WTC11 (cell line): Measurements from ENCODE around the gene LTBP1. TPM values are rescaled to one million over a fixed set of nuclear protein-coding genes. Genes with fewer than 3 reads are reported as not detected.
A peak's percentile ranks its signal among the peaks of the same experiment; 100 is the strongest.

Experiments
- ATAC-seq: fragments of 200-7000 bp; cut with Tn5 transposase; 2 replicates; pipeline ENCODE4 v1.10.0; 2021; ENCODE audit warnings: mild to moderate bottlenecking, moderate library complexity
- CTCF ChIA-PET: fragments of 300-600 bp; sonication (Branson Sonifier 250); formaldehyde crosslinking; loops from one replicate; lab custom pipeline; 2021; ENCODE audit warnings: antibody characterized with exemption; lab: Charles Lee
- POLR2A ChIA-PET: fragments of 350-600 bp; sonication (Branson Sonifier 250); formaldehyde crosslinking; loops from one replicate; lab custom pipeline; 2021; ENCODE audit warnings: antibody characterized with exemption; lab: Charles Lee
- DNase-seq: peaks from one replicate; pipeline ENCODE4 v3.0.0; 2021; ENCODE audit warnings: low spot score
- H3K27ac Mint-ChIP-seq: 2 replicates; pipeline ENCODE4 v1.8.0; 2021; ENCODE audit warnings: mixed read lengths
- H3K27me3 Mint-ChIP-seq: 2 replicates; pipeline ENCODE4 v1.8.0; 2021; ENCODE audit warnings: low read depth, mild to moderate bottlenecking, moderate library complexity, mixed read lengths
- H3K36me3 Mint-ChIP-seq: 2 replicates; pipeline ENCODE4 v1.8.0; 2021; ENCODE audit warnings: mixed read lengths
- H3K4me1 Mint-ChIP-seq: 2 replicates; pipeline ENCODE4 v1.8.0; 2022; ENCODE audit warnings: mixed read lengths
- H3K4me3 Mint-ChIP-seq: 2 replicates; pipeline ENCODE4 v1.8.0; 2021; ENCODE audit warnings: mild to moderate bottlenecking, moderate library complexity, mixed read lengths
- H3K9me3 Mint-ChIP-seq: 2 replicates; pipeline ENCODE4 v1.8.0; 2021; ENCODE audit warnings: mixed read lengths
- AR ChIP-seq: fragments of 250-450 bp; sonication (Bioruptor Pico); IDR thresholded peaks from 2 replicates; pipeline ENCODE4 v1.9.0; 2021; ENCODE audit warnings: mild to moderate bottlenecking
- ATF1 ChIP-seq: sonication (generic); formaldehyde crosslinking; IDR thresholded peaks from 2 replicates; pipeline ENCODE4 v1.8.1; 2023; ENCODE audit warnings: mild to moderate bottlenecking, moderate library complexity, missing genetic modification reagents
- ATF3 ChIP-seq: sonication (generic); formaldehyde crosslinking; conservative IDR thresholded peaks from 2 replicates; pipeline ENCODE4 v1.8.1; 2022; ENCODE audit warnings: mild to moderate bottlenecking, missing genetic modification reagents
- ATF6 ChIP-seq: sonication (generic); formaldehyde crosslinking; IDR thresholded peaks from 2 replicates; pipeline ENCODE4 v1.8.1; 2023; ENCODE audit warnings: mild to moderate bottlenecking, missing genetic modification reagents
- CDX4 ChIP-seq: fragments of 250-450 bp; sonication (Bioruptor Pico); IDR thresholded peaks from 2 replicates; pipeline ENCODE4 v1.9.0; 2021; ENCODE audit warnings: moderate library complexity, mild to moderate bottlenecking, inconsistent platforms, borderline replicate concordance
- ELF4 ChIP-seq: sonication (generic); formaldehyde crosslinking; IDR thresholded peaks from 2 replicates; pipeline ENCODE4 v1.8.1; 2022; ENCODE audit warnings: low read depth, mild to moderate bottlenecking, moderate library complexity, missing genetic modification reagents
- ETV6 ChIP-seq: sonication (generic); formaldehyde crosslinking; IDR thresholded peaks from 2 replicates; pipeline ENCODE4 v1.8.1; 2022; ENCODE audit warnings: mild to moderate bottlenecking, missing genetic modification reagents
- FOXK1 ChIP-seq: sonication (generic); formaldehyde crosslinking; IDR thresholded peaks from 2 replicates; pipeline ENCODE4 v1.8.0; 2022; ENCODE audit warnings: mild to moderate bottlenecking, moderate library complexity, missing genetic modification reagents
- FOXP4 ChIP-seq: sonication (generic); formaldehyde crosslinking; IDR thresholded peaks from 2 replicates; pipeline ENCODE4 v1.8.0; 2022; ENCODE audit warnings: mild to moderate bottlenecking, missing genetic modification reagents
- GRHL2 ChIP-seq: fragments of 250-450 bp; sonication (Bioruptor Pico); IDR thresholded peaks from 2 replicates; pipeline ENCODE4 v1.8.0; 2022; ENCODE audit warnings: mild to moderate bottlenecking, moderate library complexity; ENCODE audit not compliant: insufficient replicate concordance, severe bottlenecking
- GTF2I ChIP-seq: fragments of 250-450 bp; sonication (Bioruptor Pico); conservative IDR thresholded peaks from 2 replicates; pipeline ENCODE4 v1.4.0; 2021; ENCODE audit warnings: mild to moderate bottlenecking
- IRF1 ChIP-seq: sonication (generic); formaldehyde crosslinking; IDR thresholded peaks from 2 replicates; pipeline ENCODE4 v1.8.0; 2023; ENCODE audit warnings: missing genetic modification reagents
- NR3C1 ChIP-seq: sonication (generic); formaldehyde crosslinking; conservative IDR thresholded peaks from 2 replicates; pipeline ENCODE4 v1.8.1; 2023; ENCODE audit warnings: low read depth, mild to moderate bottlenecking, missing genetic modification reagents
- SMAD4 ChIP-seq: sonication (generic); formaldehyde crosslinking; IDR thresholded peaks from 2 replicates; pipeline ENCODE4 v1.8.0; 2022; ENCODE audit warnings: mild to moderate bottlenecking, missing genetic modification reagents
- ZMAT4 ChIP-seq: fragments of 250-450 bp; sonication (Bioruptor Pico); IDR thresholded peaks from 2 replicates; pipeline ENCODE4 v1.9.0; 2021; ENCODE audit warnings: mild to moderate bottlenecking
- ZNF232 ChIP-seq: sonication (generic); formaldehyde crosslinking; IDR thresholded peaks from 2 replicates; pipeline ENCODE4 v1.8.0; 2022; ENCODE audit warnings: mild to moderate bottlenecking, missing genetic modification reagents
- ZNF396 ChIP-seq: fragments of 250-450 bp; sonication (Bioruptor Pico); IDR thresholded peaks from 2 replicates; pipeline ENCODE4 v1.8.0; 2021; ENCODE audit warnings: mild to moderate bottlenecking, moderate library complexity, borderline replicate concordance
- ZNF512 ChIP-seq: sonication (generic); formaldehyde crosslinking; IDR thresholded peaks from 2 replicates; pipeline ENCODE4 v1.8.1; 2022; ENCODE audit warnings: missing genetic modification reagents, borderline replicate concordance
- ZSCAN18 ChIP-seq: fragments of 250-450 bp; sonication (Bioruptor Pico); IDR thresholded peaks from 2 replicates; pipeline ENCODE4 v2.1.2; 2022; ENCODE audit warnings: mild to moderate bottlenecking, moderate library complexity
- total RNA-seq: library from RNA; stranded (reverse); gene quantifications from 3 replicates; pipeline ENCODE4 v1.2.3, GENCODE V29; 2021

The LTBP1 gene
- total RNA-seq, 1 experiment from 2014 or later: 33.6 TPM

GRCh38 chr2:33131749-33132148 lies 185.0 kb downstream of the LTBP1 start:
- ChIA-PET CTCF (no interaction called here), POLR2A (interaction anchor here (0.5 kb wide), 1 partner anchor 440 kb away, joined by 3 read pairs; no protein-coding TSS in a partner anchor)
- H3K4me3 Mint-ChIP-seq: no peak overlapping the region
- H3K4me1 Mint-ChIP-seq: peaks cover 21% of the 10 kb centered on the region
- ATAC-seq (no peak), DNase-seq (no peak)
- H3K27me3 Mint-ChIP-seq: no peaks in the 10 kb centered on the region
- no peaks in the 10 kb centered on the region for H3K36me3 Mint-ChIP-seq
- H3K9me3 Mint-ChIP-seq: no peaks in the 10 kb centered on the region
- TF ChIP-seq GTF2I (no peak), NR3C1 (CRISPR knock-in tag) (no peak)
- H3K27ac Mint-ChIP-seq: no peak overlapping the region

GRCh38 chr2:33133454-33133952 lies 186.8 kb downstream of the LTBP1 start:
- ATAC-seq: no peak
- DNase-seq: no peak
- H3K4me3 Mint-ChIP-seq: no peak overlapping the region
- ChIA-PET CTCF (interaction anchor here (0.7 kb wide), 1 partner anchor 308 kb away, joined by 3 read pairs; no protein-coding TSS in a partner anchor), POLR2A (no interaction called here)
- H3K9me3 Mint-ChIP-seq: no peaks in the 10 kb centered on the region
- H3K36me3 Mint-ChIP-seq: no peaks in the 10 kb centered on the region
- TF ChIP-seq ELF4: no peak
- no peak for TF ChIP-seq ATF3 (CRISPR knock-in tag)
- TF ChIP-seq FOXP4 (CRISPR knock-in tag): no peak
- no peak for TF ChIP-seq CDX4 (CRISPR knock-in tag)
- TF ChIP-seq ZNF396: no peak
- TF ChIP-seq ATF6 (CRISPR knock-in tag): no peak
- no peak for TF ChIP-seq ZNF232 (CRISPR knock-in tag)
- TF ChIP-seq AR (CRISPR knock-in tag): no peak
- no peak for TF ChIP-seq ZSCAN18 (CRISPR knock-in tag)
- H3K27me3 Mint-ChIP-seq: no peaks in the 10 kb centered on the region
- H3K27ac Mint-ChIP-seq: no peak overlapping the region
- peaks cover 35% of the 10 kb centered on the region for H3K4me1 Mint-ChIP-seq

- Mint-ChIP-seq H3K27me3 (no peaks in the 10 kb centered on the region), H3K4me1 (peaks cover 36% of the 10 kb centered on the region), H3K27ac (peak overlapping the region; percentile 55; the same call in 1 of the 2 replicates), H3K9me3 (no peaks in the 10 kb centered on the region), H3K36me3 (no peaks in the 10 kb centered on the region), H3K4me3 (no peak overlapping the region)
- DNase-seq (no peak), ATAC-seq (no peak; the same call in 1 of the 2 replicates)
- ChIA-PET POLR2A (no interaction called here), CTCF (no interaction called here)
- TF ChIP-seq SMAD4 (CRISPR knock-in tag) (no peak), GRHL2 (CRISPR knock-in tag) (no peak), ZMAT4 (no peak), IRF1 (CRISPR knock-in tag) (no peak), ETV6 (CRISPR knock-in tag) (no peak), ATF1 (CRISPR knock-in tag) (no peak), ZNF512 (no peak), FOXK1 (no peak)
Observed at GRCh38 chr2:33134086-33134771, 187.5 kb downstream of the LTBP1 start.
